AG04450 (cell line): ENCODE results near the gene IL25. TPM values are rescaled to one million over a fixed set of nuclear protein-coding genes. Genes with fewer than 3 reads are reported as not detected.
"Not testable (repeated sequence)": the region's sequence is repeated elsewhere in the genome, so short reads cannot be mapped to it uniquely, and the experiment has no call there.

Experiments
- CTCF ChIA-PET: fragments of 300-600, 350-600 bp; formaldehyde crosslinking; extraction: SDS; loops from one replicate; lab custom pipeline; 2022; ENCODE audit warnings: antibody characterized with exemption, inconsistent platforms; lab: Charles Lee
- POLR2A ChIA-PET: fragments of 350-600 bp; formaldehyde crosslinking; extraction: SDS; loops from one replicate; lab custom pipeline; 2021; ENCODE audit warnings: antibody characterized with exemption, inconsistent platforms; lab: Yijun Ruan, JAX
- DNase-seq: peaks from one replicate; pipeline ENCODE4 v3.0.0-alpha.2; 2011; ENCODE audit warnings: low read depth, low spot score
- H3K27ac ChIP-seq: one replicate; pipeline ENCODE4 v1.5.1; 2012; ENCODE audit warnings: low read depth, low read length, control low read depth
- H3K27me3 ChIP-seq: one replicate; pipeline ENCODE4 v1.6.0; 2012; ENCODE audit warnings: low read length; ENCODE audit not compliant: control insufficient read depth, insufficient read depth
- H3K4me3 ChIP-seq: 2 replicates; pipeline ENCODE4 v1.5.1; 2011; ENCODE audit warnings: mild to moderate bottlenecking, low read depth, low read length, control low read depth
- H3K9me3 ChIP-seq: 2 replicates; pipeline ENCODE4 v1.5.1; 2012; ENCODE audit warnings: low read length; ENCODE audit not compliant: control insufficient read depth, insufficient read depth
- CTCF ChIP-seq: IDR thresholded peaks from 2 replicates; pipeline ENCODE4 v1.5.1; 2011; ENCODE audit warnings: low read depth, low read length, control low read depth, inconsistent platforms
- polyA plus RNA-seq: library from polyadenylated mRNA; depleted of rRNA; stranded (reverse); fragments of >200 nt; gene quantifications from 2 replicates; pipeline ENCODE4 v1.2.3, GENCODE V29; 2011

Gene IL25
- polyA plus RNA-seq, 1 experiment, result not detected

- ChIA-PET POLR2A (no interaction called here), CTCF (interaction anchor here (0.5 kb wide), 1 partner anchor 94 kb away, joined by 3 read pairs; no protein-coding TSS in a partner anchor)
- no peak for DNase-seq
- peaks cover 34% of the 10 kb centered on the region for H3K27me3 ChIP-seq
- TF ChIP-seq CTCF, result no peak
- H3K4me3 ChIP-seq, result no peak overlapping the region
- no peaks in the 10 kb centered on the region for H3K9me3 ChIP-seq
- no peak overlapping the region for H3K27ac ChIP-seq
Measured at GRCh38 chr14:23385244-23385641, 12.6 kb downstream of the IL25 start.

DNA sequence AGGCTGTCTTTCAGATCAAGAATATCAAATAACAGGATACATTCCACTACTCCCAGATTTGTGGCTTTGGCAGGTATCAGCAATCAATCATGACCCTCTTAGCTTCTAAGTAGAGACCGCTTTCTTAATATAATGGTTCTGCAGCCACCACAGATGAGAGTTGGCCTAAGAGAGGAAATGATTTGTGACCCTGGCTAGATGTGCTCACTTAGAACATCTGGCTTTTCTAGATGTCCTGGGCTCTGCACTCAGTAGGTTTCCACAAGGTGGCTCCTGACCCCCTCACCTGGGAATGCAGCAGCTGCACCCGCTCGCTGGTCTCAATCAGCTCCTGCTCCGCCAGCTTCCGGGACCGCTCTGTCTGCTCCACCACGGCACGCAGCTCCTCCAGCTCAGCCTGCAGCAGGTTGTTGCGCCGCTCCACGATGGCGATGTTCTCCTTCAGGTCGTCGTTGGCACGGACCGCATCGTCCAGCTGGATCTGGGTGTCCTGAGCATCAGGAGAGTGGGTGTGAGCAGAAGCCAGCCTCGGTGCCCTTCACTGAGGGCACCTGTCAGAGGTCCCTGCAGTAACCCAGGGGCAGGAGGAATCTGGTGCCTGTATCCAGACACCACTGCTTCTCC, 13.1 kb downstream of the IL25 start:
- DNase-seq, result no peak
- ChIA-PET POLR2A (no interaction called here), CTCF (interaction anchor here (0.5 kb wide), 1 partner anchor 93 kb away, joined by 3 read pairs; no protein-coding TSS in a partner anchor)
- H3K4me3 ChIP-seq, result no peak overlapping the region
- no peak for TF ChIP-seq CTCF
- no peaks in the 10 kb centered on the region for H3K9me3 ChIP-seq
- H3K27ac ChIP-seq, result no peak overlapping the region
- peaks cover 29% of the 10 kb centered on the region for H3K27me3 ChIP-seq

DNA sequence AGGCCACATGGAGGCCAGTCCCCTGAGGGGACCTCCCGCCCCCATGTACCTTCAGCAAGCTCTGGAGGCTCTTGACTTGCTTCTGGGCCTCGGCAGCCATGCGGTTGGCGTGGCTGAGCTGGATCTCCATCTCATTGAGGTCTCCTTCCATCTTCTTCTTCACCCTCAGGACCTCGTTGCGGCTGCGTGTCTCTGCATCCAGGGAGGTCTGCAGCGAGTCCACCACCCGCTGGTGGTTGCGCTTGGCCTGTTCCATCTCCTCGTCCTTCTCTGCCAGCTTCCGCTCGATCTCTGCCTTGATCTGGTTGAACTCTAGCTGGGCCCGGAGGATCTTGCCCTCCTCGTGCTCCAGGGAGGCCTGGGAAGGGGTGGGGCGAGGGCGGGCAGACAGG, 13.7 kb downstream of the IL25 start:
- POLR2A ChIA-PET, DNase-seq, CTCF ChIA-PET: not testable (repeated sequence)

DNA sequence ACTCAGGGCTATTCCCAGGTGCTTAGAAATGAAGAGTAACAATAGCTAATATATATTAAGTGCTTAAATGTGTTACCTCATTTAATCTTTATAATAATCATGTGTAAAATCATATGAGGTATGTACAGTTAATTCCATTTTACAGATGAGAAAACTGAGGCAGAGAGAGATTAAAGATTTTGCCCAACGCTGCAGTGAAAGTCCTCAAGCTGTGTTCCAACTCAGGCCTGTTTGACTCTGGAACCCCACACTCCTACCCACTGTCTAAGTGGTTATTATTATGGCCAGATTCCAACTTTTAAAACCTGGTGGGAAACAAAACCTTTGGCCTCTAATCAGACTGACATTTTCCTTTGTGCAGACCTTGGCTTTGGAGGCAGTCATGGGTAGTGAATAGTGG, 14.4 kb downstream of the IL25 start:
- no peaks in the 10 kb centered on the region for H3K9me3 ChIP-seq
- no peak overlapping the region for H3K27ac ChIP-seq
- TF ChIP-seq CTCF, result no peak
- POLR2A ChIA-PET, result no interaction called here
- CTCF ChIA-PET, result no interaction called here
- DNase-seq, result no peak
- H3K4me3 ChIP-seq, result no peak overlapping the region
- H3K27me3 ChIP-seq, result peaks cover 27% of the 10 kb centered on the region

More for the DNA sequence above, 13.7 kb downstream of the IL25 start:
- H3K4me3 ChIP-seq, H3K9me3 ChIP-seq, H3K27ac ChIP-seq: not testable (repeated sequence)
- H3K27me3 ChIP-seq, result peaks cover 29% of the 10 kb centered on the region

DNA sequence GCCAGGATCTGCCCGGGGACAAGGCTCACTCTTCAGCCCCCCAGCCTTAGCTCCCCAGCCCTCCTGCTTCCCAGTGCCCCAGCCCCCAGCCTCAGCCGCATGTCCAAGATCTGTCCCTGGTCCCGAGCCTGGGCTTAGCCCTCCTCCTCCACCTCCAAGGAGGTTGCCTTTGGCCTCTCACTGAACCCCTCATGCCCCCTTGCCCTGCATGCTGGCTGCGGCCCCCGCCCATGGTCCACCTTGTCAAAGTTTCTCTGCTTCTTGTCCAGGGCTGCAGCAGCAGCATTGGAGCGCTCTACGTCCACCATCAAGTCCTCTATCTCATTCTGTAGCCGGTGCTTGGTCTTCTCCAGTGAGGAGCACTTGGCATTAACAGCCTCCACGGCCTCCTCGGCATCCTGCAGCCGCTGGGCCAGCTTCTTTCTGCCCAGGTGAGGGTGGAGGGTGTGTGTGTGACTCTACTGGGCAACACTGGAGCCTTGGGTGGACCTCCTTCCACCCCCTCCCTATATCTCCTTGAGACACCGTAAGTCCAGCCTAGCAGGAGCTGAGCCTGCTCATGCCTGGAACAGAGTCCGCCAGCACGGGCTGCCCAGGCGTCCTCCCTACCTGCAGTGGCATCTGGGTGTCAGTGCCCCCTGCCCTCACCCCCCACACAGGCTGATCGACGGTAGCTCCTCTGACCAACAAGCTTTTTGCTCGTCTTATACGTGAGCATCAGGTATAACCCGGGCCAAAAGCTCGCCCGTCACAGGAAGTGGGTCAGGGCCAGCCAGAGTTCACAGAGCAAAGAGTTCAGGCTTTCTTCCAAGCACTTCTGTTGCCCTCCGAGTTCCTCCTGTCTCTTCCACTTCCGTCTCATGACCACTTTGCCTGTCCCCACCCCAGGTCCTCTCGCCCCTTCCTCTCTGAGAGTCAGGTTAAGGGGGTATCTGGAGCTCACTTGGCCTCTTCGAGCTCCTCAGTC, 15.6 kb downstream of the IL25 start:
- TF ChIP-seq CTCF, result no peak
- DNase-seq, result no peak
- Histone ChIP-seq H3K27me3 (peaks cover 25% of the 10 kb centered on the region), H3K4me3 (no peak overlapping the region), H3K9me3 (no peaks in the 10 kb centered on the region), H3K27ac (no peak overlapping the region)
- ChIA-PET POLR2A (no interaction called here), CTCF (interaction anchor here (1.0 kb wide), 1 partner anchor 8 kb away, joined by 4 read pairs; no protein-coding TSS in a partner anchor)
